C4-2B (cell line): ENCODE data around the gene FAM83F.

Source experiments
- ZFX ChIP-seq: fragments of 450-650 bp; IDR thresholded peaks from 2 replicates; pipeline ENCODE4 v1.6.1; 2017
- TF ChIP-seq, protein P1 (sequence below): fragments of 450-650 bp; conservative IDR thresholded peaks from 2 replicates; pipeline ENCODE4 v1.5.1; 2017; ENCODE audit warnings: mild to moderate bottlenecking

DNA sequence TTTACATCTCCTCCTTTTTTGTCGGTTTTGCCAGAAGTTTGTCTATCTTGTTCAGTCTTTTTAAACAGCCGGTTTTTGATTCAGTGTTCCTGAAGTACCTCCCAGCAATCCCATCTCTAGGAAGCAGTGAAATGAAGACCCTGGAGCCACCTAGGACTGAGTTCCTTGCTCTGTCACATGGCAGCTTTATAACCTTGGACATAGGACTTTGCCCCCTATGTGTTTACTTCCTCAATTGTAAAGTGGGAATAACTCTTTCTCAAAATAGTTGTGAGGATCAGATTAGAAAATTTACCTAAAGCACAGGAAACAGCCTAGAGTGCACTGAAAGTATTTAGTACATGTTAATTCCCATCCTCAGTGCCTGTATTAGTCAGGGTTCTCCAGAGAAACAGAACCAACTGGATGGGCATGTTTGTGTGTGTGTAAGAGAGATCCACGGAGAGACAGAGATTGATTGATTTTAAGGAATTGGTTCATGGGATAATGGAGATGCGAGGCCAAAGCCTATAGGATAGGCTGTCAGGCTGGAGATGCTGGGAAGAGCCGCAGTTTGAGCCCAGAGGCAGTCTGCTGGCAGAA lies 20.0 kb downstream of the FAM83F start:
- TF ChIP-seq, protein P1, sequence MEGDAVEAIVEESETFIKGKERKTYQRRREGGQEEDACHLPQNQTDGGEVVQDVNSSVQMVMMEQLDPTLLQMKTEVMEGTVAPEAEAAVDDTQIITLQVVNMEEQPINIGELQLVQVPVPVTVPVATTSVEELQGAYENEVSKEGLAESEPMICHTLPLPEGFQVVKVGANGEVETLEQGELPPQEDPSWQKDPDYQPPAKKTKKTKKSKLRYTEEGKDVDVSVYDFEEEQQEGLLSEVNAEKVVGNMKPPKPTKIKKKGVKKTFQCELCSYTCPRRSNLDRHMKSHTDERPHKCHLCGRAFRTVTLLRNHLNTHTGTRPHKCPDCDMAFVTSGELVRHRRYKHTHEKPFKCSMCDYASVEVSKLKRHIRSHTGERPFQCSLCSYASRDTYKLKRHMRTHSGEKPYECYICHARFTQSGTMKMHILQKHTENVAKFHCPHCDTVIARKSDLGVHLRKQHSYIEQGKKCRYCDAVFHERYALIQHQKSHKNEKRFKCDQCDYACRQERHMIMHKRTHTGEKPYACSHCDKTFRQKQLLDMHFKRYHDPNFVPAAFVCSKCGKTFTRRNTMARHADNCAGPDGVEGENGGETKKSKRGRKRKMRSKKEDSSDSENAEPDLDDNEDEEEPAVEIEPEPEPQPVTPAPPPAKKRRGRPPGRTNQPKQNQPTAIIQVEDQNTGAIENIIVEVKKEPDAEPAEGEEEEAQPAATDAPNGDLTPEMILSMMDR, result no peak
- no peak for TF ChIP-seq ZFX
